K562 (cell line): ENCODE data around the gene KIF15. TPM values are rescaled to one million over a fixed set of nuclear protein-coding genes. Genes with fewer than 3 reads are reported as not detected.

ENCODE experiments used
- ARID3B ChIP-seq: fragments of 250-450 bp; sonication (Bioruptor Pico); IDR thresholded peaks from 2 replicates; pipeline ENCODE4 v1.4.0; 2020; ENCODE audit warnings: borderline replicate concordance
- ATF2 ChIP-seq: sonication (generic); formaldehyde crosslinking; IDR thresholded peaks from 2 replicates; pipeline ENCODE4 v1.8.1; 2022; ENCODE audit warnings: missing genetic modification reagents
- CBX3 ChIP-seq, 2 experiments: IDR thresholded peaks; 1 replicate in 1 of 2; 2 replicates in 1 of 2; pipeline ENCODE4 v1.6.1; 2012; ENCODE audit warnings: inconsistent platforms in 2 of 2, low read length in 2 of 2, borderline replicate concordance in 1 of 2, control low read depth in 1 of 2
- CREB3 ChIP-seq: fragments of 450-650 bp; conservative IDR thresholded peaks from 2 replicates; pipeline ENCODE4 v1.6.1; 2016; ENCODE audit warnings: missing genetic modification characterization, low read depth, mild to moderate bottlenecking, missing compliant biosample characterization, moderate library complexity
- ESRRB ChIP-seq: fragments of 250-450 bp; sonication (Bioruptor Pico); IDR thresholded peaks from 2 replicates; pipeline ENCODE4 v1.5.0; 2020; ENCODE audit warnings: mild to moderate bottlenecking, moderate library complexity, borderline replicate concordance
- HOXB6 ChIP-seq: fragments of 250-450 bp; sonication (Bioruptor Pico); IDR thresholded peaks from 2 replicates; pipeline ENCODE4 v1.5.1; 2022; ENCODE audit warnings: mild to moderate bottlenecking, borderline replicate concordance
- ID3 ChIP-seq, 2 experiments: fragments of 250-450 bp in 1 of 2; fragments of 450-650 bp in 1 of 2; sonication (Bioruptor Pico) in 1 of 2; IDR thresholded peaks; 2 replicates each; pipeline versions ENCODE4 v1.6.1 to v1.8.0; 2016 to 2021; ENCODE audit warnings: mild to moderate bottlenecking in 2 of 2, moderate library complexity in 2 of 2, missing compliant biosample characterization in 1 of 2, missing genetic modification characterization in 1 of 2
- PML ChIP-seq: IDR thresholded peaks from 2 replicates; pipeline ENCODE4 v1.6.1; 2012; ENCODE audit warnings: low read length, inconsistent platforms
- TRIM28 ChIP-seq: fragments of 450-650 bp; IDR thresholded peaks from 2 replicates; pipeline ENCODE4 v1.6.1; 2017
- XRCC3 ChIP-seq: fragments of 450-650 bp; IDR thresholded peaks from 2 replicates; pipeline ENCODE4 v1.6.1; 2017; ENCODE audit warnings: mild to moderate bottlenecking, moderate library complexity
- XRCC5 ChIP-seq: fragments of 200-400 bp; formaldehyde crosslinking; IDR thresholded peaks from 2 replicates; pipeline ENCODE4 v1.6.1; 2017; ENCODE audit warnings: low read depth, mild to moderate bottlenecking, low read length
- ZBTB17 ChIP-seq: fragments of 450-650 bp; formaldehyde crosslinking; IDR thresholded peaks from 2 replicates; pipeline ENCODE4 v1.4.0; 2020; ENCODE audit warnings: mild to moderate bottlenecking
- ZNF121 ChIP-seq: sonication (generic); formaldehyde crosslinking; conservative IDR thresholded peaks from 2 replicates; pipeline ENCODE4 v1.8.0; 2022; ENCODE audit warnings: missing genetic modification reagents
- ZNF311 ChIP-seq: fragments of 250-450 bp; sonication (Bioruptor Pico); IDR thresholded peaks from 2 replicates; pipeline ENCODE4 v1.4.0; 2020; ENCODE audit warnings: mild to moderate bottlenecking, moderate library complexity
- ZNF586 ChIP-seq: fragments of 450-650 bp; formaldehyde crosslinking; conservative IDR thresholded peaks from 2 replicates; pipeline ENCODE4 v1.4.0; 2020; ENCODE audit warnings: mild to moderate bottlenecking, moderate library complexity
- ZNF75A ChIP-seq: fragments of 450-650 bp; formaldehyde crosslinking; IDR thresholded peaks from 2 replicates; pipeline ENCODE4 v1.4.0; 2020; ENCODE audit warnings: mild to moderate bottlenecking
- polyA plus RNA-seq, 8 experiments: library from polyadenylated mRNA; depleted of rRNA in 4 of 8; stranded (reverse) in 5 of 8; unstranded in 3 of 8; fragments of >200 nt; fragmentation: Nextera tagmentation in 2 of 8; fragmentation: Illumina TruSeq in 1 of 8; extraction: Ambion mirVana in 2 of 8; extraction: Trizol in 1 of 8; gene quantifications; 2 replicates each; pipeline versions ENCODE4 v1.2.1 to v1.2.3, GENCODE V29; 2011 to 2014; ENCODE audit warnings: inconsistent platforms in 1 of 8, missing spikeins in 1 of 8
- total RNA-seq, 7 experiments: library from RNA; depleted of rRNA in 6 of 7; stranded (reverse); fragments of >200 nt in 6 of 7; fragmentation: Illumina TruSeq in 2 of 7; extraction: Trizol in 2 of 7; gene quantifications; 2 replicates each; pipeline versions ENCODE4 v1.2.1 to v1.2.3, GENCODE V29; 2011 to 2021; ENCODE audit warnings: low replicate concordance in 1 of 7
- TF ChIP-seq, protein P1 (sequence below): fragments of 250-450 bp; sonication (Bioruptor Pico); IDR thresholded peaks from 2 replicates; pipeline ENCODE4 v1.4.0; 2020

The KIF15 gene
- total and polyA plus RNA-seq, 9 of the 15 experiments (the other 6 are each of a cell fraction or from before 2014, with no cell fraction given): 9.0 to 45.9 (median 26.0) TPM

DNA sequence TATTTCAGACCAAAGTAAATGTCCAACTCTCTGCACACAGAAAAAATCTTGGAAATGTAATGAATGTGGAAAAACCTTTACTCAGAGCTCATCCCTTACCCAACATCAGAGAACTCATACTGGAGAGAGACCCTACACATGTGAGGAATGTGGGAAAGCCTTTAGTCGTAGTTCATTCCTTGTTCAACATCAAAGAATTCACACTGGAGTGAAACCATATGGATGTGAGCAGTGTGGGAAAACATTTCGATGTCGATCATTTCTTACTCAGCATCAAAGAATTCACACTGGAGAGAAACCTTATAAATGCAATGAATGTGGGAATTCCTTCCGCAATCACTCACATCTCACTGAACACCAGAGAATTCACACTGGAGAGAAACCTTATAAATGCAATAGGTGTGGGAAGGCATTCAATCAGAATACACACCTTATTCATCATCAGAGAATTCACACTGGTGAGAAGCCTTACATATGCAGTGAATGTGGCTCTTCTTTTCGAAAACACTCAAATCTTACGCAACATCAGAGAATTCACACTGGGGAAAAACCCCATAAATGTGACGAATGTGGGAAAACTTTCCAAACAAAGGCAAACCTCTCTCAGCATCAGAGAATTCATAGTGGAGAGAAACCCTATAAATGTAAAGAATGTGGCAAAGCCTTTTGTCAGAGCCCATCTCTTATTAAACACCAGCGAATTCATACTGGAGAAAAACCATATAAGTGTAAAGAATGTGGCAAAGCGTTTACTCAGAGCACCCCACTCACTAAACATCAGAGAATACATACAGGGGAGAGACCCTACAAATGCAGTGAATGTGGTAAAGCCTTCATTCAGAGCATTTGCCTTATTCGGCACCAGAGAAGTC lies 40.1 kb upstream of the KIF15 start (continued):
- no peak for TF ChIP-seq ZNF586 (CRISPR knock-in tag)
- TF ChIP-seq TRIM28: peak; percentile 91
- TF ChIP-seq, protein P1, sequence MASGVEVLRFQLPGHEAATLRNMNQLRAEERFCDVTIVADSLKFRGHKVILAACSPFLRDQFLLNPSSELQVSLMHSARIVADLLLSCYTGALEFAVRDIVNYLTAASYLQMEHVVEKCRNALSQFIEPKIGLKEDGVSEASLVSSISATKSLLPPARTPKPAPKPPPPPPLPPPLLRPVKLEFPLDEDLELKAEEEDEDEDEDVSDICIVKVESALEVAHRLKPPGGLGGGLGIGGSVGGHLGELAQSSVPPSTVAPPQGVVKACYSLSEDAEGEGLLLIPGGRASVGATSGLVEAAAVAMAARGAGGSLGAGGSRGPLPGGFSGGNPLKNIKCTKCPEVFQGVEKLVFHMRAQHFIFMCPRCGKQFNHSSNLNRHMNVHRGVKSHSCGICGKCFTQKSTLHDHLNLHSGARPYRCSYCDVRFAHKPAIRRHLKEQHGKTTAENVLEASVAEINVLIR: no peak
- no peak for TF ChIP-seq ARID3B
- TF ChIP-seq ZNF121: no peak
- no peak for TF ChIP-seq PML
- TF ChIP-seq XRCC3: 0 out of 2 replicates have a peak, but pooled peaks have one; percentile 25
- TF ChIP-seq ZNF75A: peak; percentile 89
- no peak for TF ChIP-seq ZNF311 (CRISPR knock-in tag)
- TF ChIP-seq ZBTB17 (CRISPR knock-in tag): no peak
- no peak for TF ChIP-seq HOXB6
- no peak for TF ChIP-seq ESRRB
- TF ChIP-seq CBX3 (IDR thresholded peaks at IDR 0.05; ENCODE audit: borderline replicate concordance in 1 of 2, low read length in 2 of 2): peak in 1 of 2 experiments; percentile 46; a peak in 2 of 3 replicates
- no peak for TF ChIP-seq ATF2 (CRISPR knock-in tag)
- no peak for TF ChIP-seq CREB3 (tag)
- TF ChIP-seq ID3 (CRISPR knock-in tag; IDR thresholded peaks at IDR 0.05): no peak
- no peak for TF ChIP-seq ID3 (tag; IDR thresholded peaks at IDR 0.05)
- no peak for TF ChIP-seq XRCC5
